ENCODE data around the gene FAM83F.
"Not testable (repeated sequence)": the region's sequence is repeated elsewhere in the genome, so short reads cannot be mapped to it uniquely, and the experiment has no call there.

The FAM83F gene

GRCh38 chr22:39989633-39990032 lies 5.1 kb upstream of the FAM83F start:
- no peak for DNase-seq (ENCODE audit: extremely low read depth, insufficient read length)
- TF ChIP-seq CTCF (IDR thresholded peaks at IDR 0.05; ENCODE audit: insufficient read depth, low read length, poor library complexity, severe bottlenecking), result no peak
- Histone ChIP-seq H3K27me3 (replicated peaks; ENCODE audit: control insufficient read depth, insufficient read depth, low read length) (no peaks in the 10 kb centered on the region; the same call in 1 of the 2 replicates), H3K36me3 (ENCODE audit: control insufficient read depth, insufficient read depth, low read length) (no peaks in the 10 kb centered on the region), H3K4me3 (replicated peaks; ENCODE audit: low read depth, low read length) (no peak overlapping the region)

- no peak overlapping the region for H3K4me3 ChIP-seq (replicated peaks; ENCODE audit: low read depth, low read length)
- DNase-seq (ENCODE audit: extremely low read depth, insufficient read length), result no peak
- no peaks in the 10 kb centered on the region for H3K36me3 ChIP-seq (ENCODE audit: control insufficient read depth, insufficient read depth, low read length)
- no peak for TF ChIP-seq CTCF (IDR thresholded peaks at IDR 0.05; ENCODE audit: insufficient read depth, low read length, poor library complexity, severe bottlenecking)
- H3K27me3 ChIP-seq (replicated peaks; ENCODE audit: control insufficient read depth, insufficient read depth, low read length), result no peaks in the 10 kb centered on the region; the same call in 1 of the 2 replicates
Measured at GRCh38 chr22:39990686-39991085, 4.1 kb upstream of the FAM83F start.

- Histone ChIP-seq H3K27me3 (replicated peaks; ENCODE audit: control insufficient read depth, insufficient read depth, low read length) (no peaks in the 10 kb centered on the region; the same call in 1 of the 2 replicates), H3K4me3 (replicated peaks; ENCODE audit: low read depth, low read length) (no peak overlapping the region), H3K36me3 (ENCODE audit: control insufficient read depth, insufficient read depth, low read length) (no peaks in the 10 kb centered on the region)
- TF ChIP-seq CTCF (IDR thresholded peaks at IDR 0.05; ENCODE audit: insufficient read depth, low read length, poor library complexity, severe bottlenecking), result no peak
- DNase-seq (ENCODE audit: extremely low read depth, insufficient read length), result no peak
Measured at GRCh38 chr22:39991159-39991860, 3.4 kb upstream of the FAM83F start.

GRCh38 chr22:39992088-39992826 lies 2.5 kb upstream of the FAM83F start:
- no peaks in the 10 kb centered on the region; the same call in none of the 2 replicates for H3K27me3 ChIP-seq (replicated peaks; ENCODE audit: control insufficient read depth, insufficient read depth, low read length)

GRCh38 chr22:39992894-39993293 lies 1.9 kb upstream of the FAM83F start:
- not testable (repeated sequence) for H3K36me3 ChIP-seq (ENCODE audit: control insufficient read depth, insufficient read depth, low read length); H3K4me3 ChIP-seq (replicated peaks; ENCODE audit: low read depth, low read length); DNase-seq (ENCODE audit: extremely low read depth, insufficient read length); H3K27me3 ChIP-seq (replicated peaks; ENCODE audit: control insufficient read depth, insufficient read depth, low read length)

More at GRCh38 chr22:39992088-39992826, 2.5 kb upstream of the FAM83F start:
- DNase-seq (ENCODE audit: extremely low read depth, insufficient read length), result no peak
- no peak for TF ChIP-seq CTCF (IDR thresholded peaks at IDR 0.05; ENCODE audit: insufficient read depth, low read length, poor library complexity, severe bottlenecking)
- Histone ChIP-seq H3K4me3 (replicated peaks; ENCODE audit: low read depth, low read length) (no peak overlapping the region), H3K36me3 (ENCODE audit: control insufficient read depth, insufficient read depth, low read length) (no peaks in the 10 kb centered on the region)

- DNase-seq (ENCODE audit: extremely low read depth, insufficient read length), result no peak
- Histone ChIP-seq H3K36me3 (ENCODE audit: control insufficient read depth, insufficient read depth, low read length) (no peaks in the 10 kb centered on the region), H3K4me3 (replicated peaks; ENCODE audit: low read depth, low read length) (no peak overlapping the region), H3K27me3 (replicated peaks; ENCODE audit: control insufficient read depth, insufficient read depth, low read length) (no peaks in the 10 kb centered on the region; the same call in none of the 2 replicates)
- no peak for TF ChIP-seq CTCF (IDR thresholded peaks at IDR 0.05; ENCODE audit: insufficient read depth, low read length, poor library complexity, severe bottlenecking)
Measured at GRCh38 chr22:39994041-39994565, 651 bp upstream of the FAM83F start.
